ENCODE results near the gene POU3F4.

Gene POU3F4

DNA sequence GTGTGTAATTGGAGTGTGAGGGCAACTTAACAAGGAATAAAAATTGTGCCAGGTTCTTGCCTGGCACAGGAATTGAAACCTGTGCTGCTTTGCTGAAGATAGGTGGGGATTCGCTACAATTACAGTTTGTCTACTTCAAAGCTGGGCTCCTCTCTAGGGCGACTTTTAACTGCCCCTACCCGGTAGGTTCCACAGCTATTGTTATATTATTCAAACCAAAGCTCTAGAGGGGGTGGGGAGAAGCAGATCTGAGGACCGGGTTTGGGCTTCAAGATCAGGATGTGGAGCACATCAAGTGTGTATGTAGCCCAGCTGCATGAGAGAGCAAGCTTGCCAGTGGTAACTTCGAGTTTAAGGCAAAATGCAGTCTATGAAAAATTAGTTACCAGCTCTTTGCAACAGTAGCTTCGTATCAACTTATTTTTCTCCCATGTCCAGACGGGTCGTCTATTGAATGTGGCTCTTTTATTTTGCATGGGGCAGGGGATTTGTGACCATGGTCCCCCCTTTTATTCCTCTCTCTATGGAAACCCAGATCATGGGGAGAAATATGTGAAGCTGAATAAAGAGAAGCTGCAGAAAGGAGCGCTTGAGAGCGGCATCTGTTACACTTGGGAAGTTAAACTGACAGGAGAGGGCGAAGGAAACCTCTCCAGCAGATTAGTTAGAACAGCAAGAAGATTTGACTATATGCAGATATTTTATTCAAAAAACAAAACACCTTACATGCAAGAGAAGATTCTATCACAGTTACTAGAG, 3.2 kb upstream of the POU3F4 start:
- TF ChIP-seq CSDC2 (CRISPR knock-in tag; IDR thresholded peaks at IDR 0.05) (no peak), ZFP30 (CRISPR knock-in tag; IDR thresholded peaks at IDR 0.05) (no peak), OSR1 (CRISPR knock-in tag; IDR thresholded peaks at IDR 0.05) (no peak), ZC3H10 (CRISPR knock-in tag; IDR thresholded peaks at IDR 0.05) (no peak), BACH2 (CRISPR knock-in tag; IDR thresholded peaks at IDR 0.05; ENCODE audit: borderline replicate concordance) (no peak), SNAI2 (CRISPR knock-in tag; IDR thresholded peaks at IDR 0.05) (no peak), TCF4 (CRISPR knock-in tag; IDR thresholded peaks at IDR 0.05; ENCODE audit: borderline replicate concordance) (no peak), GLIS3 (CRISPR knock-in tag; IDR thresholded peaks at IDR 0.05) (no peak), ISL1 (CRISPR knock-in tag; IDR thresholded peaks at IDR 0.05) (no peak), RARB (CRISPR knock-in tag; IDR thresholded peaks at IDR 0.05) (no peak), ESRRG (CRISPR knock-in tag; IDR thresholded peaks at IDR 0.05) (no peak), PPARA (CRISPR knock-in tag; IDR thresholded peaks at IDR 0.05; ENCODE audit: borderline replicate concordance) (no peak), ZFP3 (CRISPR knock-in tag; IDR thresholded peaks at IDR 0.05) (no peak), TOX (CRISPR knock-in tag; IDR thresholded peaks at IDR 0.05; ENCODE audit: borderline replicate concordance) (no peak), ZNF70 (CRISPR knock-in tag; IDR thresholded peaks at IDR 0.05) (no peak)
- TF ChIP-seq, protein P1, sequence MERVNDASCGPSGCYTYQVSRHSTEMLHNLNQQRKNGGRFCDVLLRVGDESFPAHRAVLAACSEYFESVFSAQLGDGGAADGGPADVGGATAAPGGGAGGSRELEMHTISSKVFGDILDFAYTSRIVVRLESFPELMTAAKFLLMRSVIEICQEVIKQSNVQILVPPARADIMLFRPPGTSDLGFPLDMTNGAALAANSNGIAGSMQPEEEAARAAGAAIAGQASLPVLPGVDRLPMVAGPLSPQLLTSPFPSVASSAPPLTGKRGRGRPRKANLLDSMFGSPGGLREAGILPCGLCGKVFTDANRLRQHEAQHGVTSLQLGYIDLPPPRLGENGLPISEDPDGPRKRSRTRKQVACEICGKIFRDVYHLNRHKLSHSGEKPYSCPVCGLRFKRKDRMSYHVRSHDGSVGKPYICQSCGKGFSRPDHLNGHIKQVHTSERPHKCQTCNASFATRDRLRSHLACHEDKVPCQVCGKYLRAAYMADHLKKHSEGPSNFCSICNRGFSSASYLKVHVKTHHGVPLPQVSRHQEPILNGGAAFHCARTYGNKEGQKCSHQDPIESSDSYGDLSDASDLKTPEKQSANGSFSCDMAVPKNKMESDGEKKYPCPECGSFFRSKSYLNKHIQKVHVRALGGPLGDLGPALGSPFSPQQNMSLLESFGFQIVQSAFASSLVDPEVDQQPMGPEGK (CRISPR knock-in tag; IDR thresholded peaks at IDR 0.05; ENCODE audit: borderline replicate concordance), result no peak
- TF ChIP-seq, protein P2, sequence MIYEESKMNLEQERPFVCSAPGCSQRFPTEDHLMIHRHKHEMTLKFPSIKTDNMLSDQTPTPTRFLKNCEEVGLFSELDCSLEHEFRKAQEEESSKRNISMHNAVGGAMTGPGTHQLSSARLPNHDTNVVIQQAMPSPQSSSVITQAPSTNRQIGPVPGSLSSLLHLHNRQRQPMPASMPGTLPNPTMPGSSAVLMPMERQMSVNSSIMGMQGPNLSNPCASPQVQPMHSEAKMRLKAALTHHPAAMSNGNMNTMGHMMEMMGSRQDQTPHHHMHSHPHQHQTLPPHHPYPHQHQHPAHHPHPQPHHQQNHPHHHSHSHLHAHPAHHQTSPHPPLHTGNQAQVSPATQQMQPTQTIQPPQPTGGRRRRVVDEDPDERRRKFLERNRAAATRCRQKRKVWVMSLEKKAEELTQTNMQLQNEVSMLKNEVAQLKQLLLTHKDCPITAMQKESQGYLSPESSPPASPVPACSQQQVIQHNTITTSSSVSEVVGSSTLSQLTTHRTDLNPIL (CRISPR knock-in tag; IDR thresholded peaks at IDR 0.05; ENCODE audit: low read depth), result no peak
- TF ChIP-seq, protein P3, sequence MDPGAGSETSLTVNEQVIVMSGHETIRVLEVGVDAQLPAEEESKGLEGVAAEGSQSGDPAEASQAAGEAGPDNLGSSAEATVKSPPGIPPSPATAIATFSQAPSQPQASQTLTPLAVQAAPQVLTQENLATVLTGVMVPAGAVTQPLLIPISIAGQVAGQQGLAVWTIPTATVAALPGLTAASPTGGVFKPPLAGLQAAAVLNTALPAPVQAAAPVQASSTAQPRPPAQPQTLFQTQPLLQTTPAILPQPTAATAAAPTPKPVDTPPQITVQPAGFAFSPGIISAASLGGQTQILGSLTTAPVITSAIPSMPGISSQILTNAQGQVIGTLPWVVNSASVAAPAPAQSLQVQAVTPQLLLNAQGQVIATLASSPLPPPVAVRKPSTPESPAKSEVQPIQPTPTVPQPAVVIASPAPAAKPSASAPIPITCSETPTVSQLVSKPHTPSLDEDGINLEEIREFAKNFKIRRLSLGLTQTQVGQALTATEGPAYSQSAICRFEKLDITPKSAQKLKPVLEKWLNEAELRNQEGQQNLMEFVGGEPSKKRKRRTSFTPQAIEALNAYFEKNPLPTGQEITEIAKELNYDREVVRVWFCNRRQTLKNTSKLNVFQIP (CRISPR knock-in tag; IDR thresholded peaks at IDR 0.05; ENCODE audit: borderline replicate concordance, low read depth), result no peak
- TF ChIP-seq, protein P4, sequence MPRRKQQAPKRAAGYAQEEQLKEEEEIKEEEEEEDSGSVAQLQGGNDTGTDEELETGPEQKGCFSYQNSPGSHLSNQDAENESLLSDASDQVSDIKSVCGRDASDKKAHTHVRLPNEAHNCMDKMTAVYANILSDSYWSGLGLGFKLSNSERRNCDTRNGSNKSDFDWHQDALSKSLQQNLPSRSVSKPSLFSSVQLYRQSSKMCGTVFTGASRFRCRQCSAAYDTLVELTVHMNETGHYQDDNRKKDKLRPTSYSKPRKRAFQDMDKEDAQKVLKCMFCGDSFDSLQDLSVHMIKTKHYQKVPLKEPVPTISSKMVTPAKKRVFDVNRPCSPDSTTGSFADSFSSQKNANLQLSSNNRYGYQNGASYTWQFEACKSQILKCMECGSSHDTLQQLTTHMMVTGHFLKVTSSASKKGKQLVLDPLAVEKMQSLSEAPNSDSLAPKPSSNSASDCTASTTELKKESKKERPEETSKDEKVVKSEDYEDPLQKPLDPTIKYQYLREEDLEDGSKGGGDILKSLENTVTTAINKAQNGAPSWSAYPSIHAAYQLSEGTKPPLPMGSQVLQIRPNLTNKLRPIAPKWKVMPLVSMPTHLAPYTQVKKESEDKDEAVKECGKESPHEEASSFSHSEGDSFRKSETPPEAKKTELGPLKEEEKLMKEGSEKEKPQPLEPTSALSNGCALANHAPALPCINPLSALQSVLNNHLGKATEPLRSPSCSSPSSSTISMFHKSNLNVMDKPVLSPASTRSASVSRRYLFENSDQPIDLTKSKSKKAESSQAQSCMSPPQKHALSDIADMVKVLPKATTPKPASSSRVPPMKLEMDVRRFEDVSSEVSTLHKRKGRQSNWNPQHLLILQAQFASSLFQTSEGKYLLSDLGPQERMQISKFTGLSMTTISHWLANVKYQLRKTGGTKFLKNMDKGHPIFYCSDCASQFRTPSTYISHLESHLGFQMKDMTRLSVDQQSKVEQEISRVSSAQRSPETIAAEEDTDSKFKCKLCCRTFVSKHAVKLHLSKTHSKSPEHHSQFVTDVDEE (CRISPR knock-in tag; IDR thresholded peaks at IDR 0.05), result no peak
- ATAC-seq, result no peak

DNA sequence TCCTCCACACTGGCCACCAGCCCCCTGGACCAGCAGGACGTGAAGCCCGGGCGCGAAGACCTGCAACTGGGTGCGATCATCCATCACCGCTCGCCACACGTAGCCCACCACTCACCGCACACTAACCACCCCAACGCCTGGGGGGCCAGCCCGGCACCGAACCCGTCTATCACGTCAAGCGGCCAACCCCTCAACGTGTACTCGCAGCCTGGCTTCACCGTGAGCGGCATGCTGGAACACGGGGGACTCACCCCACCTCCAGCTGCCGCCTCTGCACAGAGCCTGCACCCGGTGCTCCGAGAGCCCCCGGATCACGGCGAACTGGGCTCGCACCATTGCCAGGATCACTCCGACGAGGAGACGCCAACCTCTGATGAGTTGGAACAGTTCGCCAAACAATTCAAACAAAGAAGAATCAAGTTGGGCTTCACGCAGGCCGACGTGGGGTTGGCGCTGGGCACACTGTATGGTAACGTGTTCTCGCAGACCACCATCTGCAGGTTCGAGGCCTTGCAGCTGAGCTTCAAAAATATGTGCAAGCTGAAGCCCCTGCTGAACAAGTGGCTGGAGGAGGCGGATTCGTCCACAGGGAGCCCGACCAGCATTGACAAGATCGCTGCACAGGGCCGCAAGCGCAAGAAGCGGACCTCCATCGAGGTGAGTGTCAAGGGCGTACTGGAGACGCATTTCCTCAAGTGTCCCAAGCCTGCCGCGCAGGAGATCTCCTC, 600 bp downstream of the POU3F4 start:
- TF ChIP-seq ZNF8 (CRISPR knock-in tag; IDR thresholded peaks at IDR 0.05) (no peak), ISL1 (CRISPR knock-in tag; IDR thresholded peaks at IDR 0.05) (no peak), SNAI2 (CRISPR knock-in tag; IDR thresholded peaks at IDR 0.05) (no peak), PPARA (CRISPR knock-in tag; IDR thresholded peaks at IDR 0.05; ENCODE audit: borderline replicate concordance) (no peak), CSDC2 (CRISPR knock-in tag; IDR thresholded peaks at IDR 0.05) (no peak), TCF4 (CRISPR knock-in tag; IDR thresholded peaks at IDR 0.05; ENCODE audit: borderline replicate concordance) (no peak), OSR1 (CRISPR knock-in tag; IDR thresholded peaks at IDR 0.05) (no peak), ZNF565 (CRISPR knock-in tag; conservative IDR thresholded peaks at IDR 0.05; ENCODE audit: low read depth) (no peak), TOX (CRISPR knock-in tag; IDR thresholded peaks at IDR 0.05; ENCODE audit: borderline replicate concordance) (no peak), ZFP30 (CRISPR knock-in tag; IDR thresholded peaks at IDR 0.05) (no peak), ZC3H10 (CRISPR knock-in tag; IDR thresholded peaks at IDR 0.05) (no peak), ESRRG (CRISPR knock-in tag; IDR thresholded peaks at IDR 0.05) (no peak)
- TF ChIP-seq, protein P1 (CRISPR knock-in tag; IDR thresholded peaks at IDR 0.05; ENCODE audit: borderline replicate concordance), result no peak
- TF ChIP-seq, protein P5, sequence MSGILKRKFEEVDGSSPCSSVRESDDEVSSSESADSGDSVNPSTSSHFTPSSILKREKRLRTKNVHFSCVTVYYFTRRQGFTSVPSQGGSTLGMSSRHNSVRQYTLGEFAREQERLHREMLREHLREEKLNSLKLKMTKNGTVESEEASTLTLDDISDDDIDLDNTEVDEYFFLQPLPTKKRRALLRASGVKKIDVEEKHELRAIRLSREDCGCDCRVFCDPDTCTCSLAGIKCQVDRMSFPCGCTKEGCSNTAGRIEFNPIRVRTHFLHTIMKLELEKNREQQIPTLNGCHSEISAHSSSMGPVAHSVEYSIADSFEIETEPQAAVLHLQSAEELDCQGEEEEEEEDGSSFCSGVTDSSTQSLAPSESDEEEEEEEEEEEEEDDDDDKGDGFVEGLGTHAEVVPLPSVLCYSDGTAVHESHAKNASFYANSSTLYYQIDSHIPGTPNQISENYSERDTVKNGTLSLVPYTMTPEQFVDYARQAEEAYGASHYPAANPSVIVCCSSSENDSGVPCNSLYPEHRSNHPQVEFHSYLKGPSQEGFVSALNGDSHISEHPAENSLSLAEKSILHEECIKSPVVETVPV (CRISPR knock-in tag; IDR thresholded peaks at IDR 0.05), result no peak
- TF ChIP-seq, protein P2 (CRISPR knock-in tag; IDR thresholded peaks at IDR 0.05; ENCODE audit: low read depth), result no peak
- no peak for ATAC-seq
